ENCODE data around the gene AP3M1.

The AP3M1 gene

GRCh38 chr10:74110120-74110519, 40.5 kb downstream of the AP3M1 start:
- DNase-seq = no peak

GRCh38 chr10:74109452-74109851, 41.2 kb downstream of the AP3M1 start:
- no peak for DNase-seq

GRCh38 chr10:74107391-74107790, 43.2 kb downstream of the AP3M1 start:
- no peak for DNase-seq

GRCh38 chr10:74104996-74105395, 45.6 kb downstream of the AP3M1 start:
- DNase-seq = no peak

- no peak for DNase-seq
These were observed 46.1 kb downstream of the AP3M1 start for GRCh38 chr10:74104480-74104879.

GRCh38 chr10:74103560-74104258, 46.9 kb downstream of the AP3M1 start:
- DNase-seq = peak; percentile 53

GRCh38 chr10:74099836-74100235, 50.8 kb downstream of the AP3M1 start:
- DNase-seq = no peak

- DNase-seq = no peak
These were observed 51.2 kb downstream of the AP3M1 start for GRCh38 chr10:74099420-74099819.

- no peak for DNase-seq
These were observed 52.9 kb downstream of the AP3M1 start for GRCh38 chr10:74097776-74098175.

GRCh38 chr10:74096777-74097176, 53.9 kb downstream of the AP3M1 start:
- no peak for DNase-seq

GRCh38 chr10:74094231-74094630, 56.4 kb downstream of the AP3M1 start:
- DNase-seq = no peak

GRCh38 chr10:74093530-74094164, 57.0 kb downstream of the AP3M1 start:
- no peak for DNase-seq

GRCh38 chr10:74092372-74092771, 58.3 kb downstream of the AP3M1 start:
- no peak for DNase-seq

- DNase-seq = no peak
These were observed 61.9 kb downstream of the AP3M1 start for GRCh38 chr10:74088722-74089121.

- DNase-seq = no peak
These were observed 64.3 kb downstream of the AP3M1 start for GRCh38 chr10:74086317-74086716.

GRCh38 chr10:74084955-74085354, 65.7 kb downstream of the AP3M1 start:
- DNase-seq = peak; percentile 74

- no peak for DNase-seq
These were observed 67.3 kb downstream of the AP3M1 start for GRCh38 chr10:74083304-74083703.

- DNase-seq = no peak
These were observed 68.5 kb downstream of the AP3M1 start for GRCh38 chr10:74081941-74082718.

GRCh38 chr10:74081192-74081803, 69.3 kb downstream of the AP3M1 start:
- DNase-seq = peak; percentile 67

GRCh38 chr10:74079936-74080590, 70.6 kb downstream of the AP3M1 start:
- DNase-seq = peak; percentile 33

GRCh38 chr10:74079028-74079935, 71.3 kb downstream of the AP3M1 start:
- DNase-seq = no peak

GRCh38 chr10:74078037-74078436, 72.6 kb downstream of the AP3M1 start:
- peak; percentile 80 for DNase-seq
